ENCODE data around the gene GPR143. TPM values are rescaled to one million over a fixed set of nuclear protein-coding genes. Genes with fewer than 3 reads are reported as not detected.

Gene GPR143
- total and polyA plus RNA-seq, 4 donors = 0.77 to 2.7 (median 1.5) TPM

GRCh38 chrX:9805956-9806355 is 40.3 kb upstream of the GPR143 start:
- no peak for ATAC-seq (ENCODE audit: insufficient read depth, low FRiP score)
- 88 to 94% methylated on average over 6 to 7 of the region's 7 CpGs for WGBS, 2 donors

GRCh38 chrX:9804444-9804843 is 38.8 kb upstream of the GPR143 start:
- H3K36me3 ChIP-seq (ENCODE audit: control insufficient read depth in 4 of 4, insufficient read depth in 4 of 4, low read length in 4 of 4) = no peaks in the 10 kb centered on the region
- DNase-seq (no peak), ATAC-seq (ENCODE audit: insufficient read depth, low FRiP score) (no peak)
- H3K27ac ChIP-seq (ENCODE audit: low read depth in 1 of 2, low read length in 1 of 2) = no peak overlapping the region
- peaks cover 0 to 2% (median 2%) of the 10 kb centered on the region in 3 donors for H3K27me3 ChIP-seq (ENCODE audit: control insufficient read depth in 3 of 3, insufficient read depth in 3 of 3, low read length in 2 of 3)
- no peak overlapping the region for H3K9ac ChIP-seq (ENCODE audit: insufficient read depth in 1 of 2, low read length in 2 of 2)
- H3K9me3 ChIP-seq (ENCODE audit: control insufficient read depth in 4 of 4, insufficient read depth in 3 of 4, low read length in 3 of 4) = peaks cover 0 to 12% (median 9%) of the 10 kb centered on the region in 4 donors
- H3K4me3 ChIP-seq = no peak overlapping the region
- TF ChIP-seq CTCF (IDR thresholded peaks at IDR 0.05; ENCODE audit: control extremely low read depth, extremely low read depth) = no peak
- 76 to 89% methylated on average over 5 of the region's 5 CpGs for WGBS, 2 donors
- H3K4me1 ChIP-seq (ENCODE audit: control insufficient read depth in 5 of 5, insufficient read depth in 5 of 5, low read length in 5 of 5) = peaks cover 0 to 6% (median 0%) of the 10 kb centered on the region in 5 donors

More at GRCh38 chrX:9805956-9806355, 40.3 kb upstream of the GPR143 start:
- Histone ChIP-seq H3K9ac (ENCODE audit: insufficient read depth in 1 of 2, low read length in 2 of 2) (no peak overlapping the region), H3K36me3 (ENCODE audit: control insufficient read depth in 4 of 4, insufficient read depth in 4 of 4, low read length in 4 of 4) (no peaks in the 10 kb centered on the region), H3K27ac (ENCODE audit: low read depth in 1 of 2, low read length in 1 of 2) (no peak overlapping the region), H3K27me3 (ENCODE audit: control insufficient read depth in 3 of 3, insufficient read depth in 3 of 3, low read length in 2 of 3) (peaks cover 0 to 3% (median 0%) of the 10 kb centered on the region in 3 donors), H3K9me3 (ENCODE audit: control insufficient read depth in 4 of 4, insufficient read depth in 3 of 4, low read length in 3 of 4) (peaks cover 0 to 7% (median 0%) of the 10 kb centered on the region in 4 donors), H3K4me3 (no peak overlapping the region), H3K4me1 (ENCODE audit: control insufficient read depth in 5 of 5, insufficient read depth in 5 of 5, low read length in 5 of 5) (peaks cover 0 to 6% (median 0%) of the 10 kb centered on the region in 5 donors)
- no peak for TF ChIP-seq CTCF (IDR thresholded peaks at IDR 0.05; ENCODE audit: control extremely low read depth, extremely low read depth)
- no peak for DNase-seq

GRCh38 chrX:9802737-9803136 is 37.1 kb upstream of the GPR143 start:
- Histone ChIP-seq H3K4me1 (ENCODE audit: control insufficient read depth in 5 of 5, insufficient read depth in 5 of 5, low read length in 5 of 5) (peaks cover 0 to 6% (median 0%) of the 10 kb centered on the region in 5 donors), H3K27ac (ENCODE audit: low read depth in 1 of 2, low read length in 1 of 2) (no peak overlapping the region), H3K9me3 (ENCODE audit: control insufficient read depth in 4 of 4, insufficient read depth in 3 of 4, low read length in 3 of 4) (peaks cover 0 to 13% (median 9%) of the 10 kb centered on the region in 4 donors), H3K36me3 (ENCODE audit: control insufficient read depth in 4 of 4, insufficient read depth in 4 of 4, low read length in 4 of 4) (no peaks in the 10 kb centered on the region), H3K9ac (ENCODE audit: insufficient read depth in 1 of 2, low read length in 2 of 2) (no peak overlapping the region), H3K4me3 (no peak overlapping the region), H3K27me3 (ENCODE audit: control insufficient read depth in 3 of 3, insufficient read depth in 3 of 3, low read length in 2 of 3) (peaks cover 0 to 2% (median 0%) of the 10 kb centered on the region in 3 donors)
- 74 to 89% methylated on average over 4 of the region's 4 CpGs for WGBS, 2 donors
- DNase-seq (no peak), ATAC-seq (ENCODE audit: insufficient read depth, low FRiP score) (no peak)
- TF ChIP-seq CTCF (IDR thresholded peaks at IDR 0.05; ENCODE audit: control extremely low read depth, extremely low read depth) = no peak

Measured in lung (tissue), 12 donors.